Activated CD4-positive, alpha-beta T cell treated with anti-CD3 and anti-CD28 coated beads, Interleukin-10, Interleukin-2, amounts not matched to agents 100 ng/mL and 50 ng/mL, durations not matched to agents 16 hours and 8 hours (primary cell): ENCODE data around the gene LPAR1.

Experiments used
- DNase-seq: peaks from one replicate; pipeline ENCODE4 v3.0.0-alpha.2; 2020

Gene LPAR1

GRCh38 chr9:110950041-110950645 is 88.1 kb downstream of the LPAR1 start:
- no peak for DNase-seq

DNA sequence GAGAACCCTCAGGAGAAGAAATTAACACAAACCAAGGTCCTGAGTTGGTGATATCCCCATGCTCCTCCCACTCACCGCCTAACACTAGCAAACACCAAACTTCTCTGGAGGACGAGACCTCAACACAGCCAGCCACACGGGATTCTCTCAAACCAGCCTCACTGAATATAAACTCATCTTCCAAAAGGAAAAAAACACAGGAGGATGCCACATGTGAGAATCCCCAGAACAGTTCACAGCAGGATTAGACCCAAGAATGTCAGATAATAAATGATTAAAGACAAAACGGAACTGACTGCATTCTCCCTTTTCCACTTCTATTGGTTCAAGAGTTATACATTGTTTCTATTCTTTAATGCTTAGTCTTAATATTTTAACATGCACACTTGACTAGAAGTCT is 89.2 kb downstream of the LPAR1 start:
- no peak for DNase-seq

DNA sequence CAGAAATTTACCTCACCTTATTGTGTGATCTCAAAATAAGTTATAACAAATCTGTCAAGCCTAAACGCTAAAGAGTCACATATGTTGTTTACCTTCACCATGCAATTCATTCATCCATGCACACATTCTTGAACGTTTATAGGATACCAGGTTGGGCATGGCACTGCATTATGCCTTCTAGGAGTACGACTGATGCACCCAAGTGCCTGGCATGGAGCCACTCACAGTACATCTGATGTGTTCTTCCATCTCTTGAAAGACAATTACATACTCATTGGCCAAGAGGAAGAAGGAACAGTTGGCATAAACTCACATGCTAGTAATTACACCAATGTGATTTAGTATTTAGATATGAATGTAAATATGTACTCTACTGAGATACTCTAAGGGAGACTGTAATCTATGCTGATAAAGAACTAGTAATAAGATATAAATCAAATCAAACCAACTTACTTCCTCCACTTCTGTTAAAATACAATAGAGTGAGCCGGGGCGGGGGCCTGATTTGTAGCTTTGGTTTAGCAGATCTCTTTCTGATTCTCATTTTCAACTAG is 90.7 kb downstream of the LPAR1 start:
- no peak for DNase-seq

- no peak for DNase-seq
Measured at GRCh38 chr9:110942522-110942921, 95.7 kb downstream of the LPAR1 start.

DNA sequence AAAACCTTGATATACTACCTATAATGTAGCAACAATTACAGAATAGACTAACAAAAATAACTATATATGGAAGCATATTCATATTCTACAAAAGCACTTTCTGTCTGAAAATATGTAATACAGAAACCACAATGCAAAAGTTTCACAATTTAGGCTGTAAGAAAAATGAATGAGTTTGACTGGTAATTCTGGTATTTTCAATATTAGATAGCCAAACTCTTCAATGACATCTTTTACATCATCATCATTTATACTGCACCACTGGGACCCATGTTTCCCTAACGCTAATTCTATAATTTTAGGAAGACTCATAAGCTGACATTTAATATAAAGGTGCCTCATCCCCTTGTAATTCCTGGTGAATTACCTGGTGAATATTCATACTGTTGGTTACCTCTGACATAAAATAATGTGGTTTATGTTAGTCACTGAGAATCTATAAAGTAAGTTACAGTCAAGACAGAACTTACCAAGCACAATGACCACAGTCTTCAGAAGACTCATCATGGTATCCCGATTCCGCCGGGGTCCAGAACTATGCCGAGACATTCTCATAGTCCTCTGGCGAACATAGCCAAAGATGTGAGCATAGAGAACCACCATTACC is 97.2 kb downstream of the LPAR1 start:
- no peak for DNase-seq

DNA sequence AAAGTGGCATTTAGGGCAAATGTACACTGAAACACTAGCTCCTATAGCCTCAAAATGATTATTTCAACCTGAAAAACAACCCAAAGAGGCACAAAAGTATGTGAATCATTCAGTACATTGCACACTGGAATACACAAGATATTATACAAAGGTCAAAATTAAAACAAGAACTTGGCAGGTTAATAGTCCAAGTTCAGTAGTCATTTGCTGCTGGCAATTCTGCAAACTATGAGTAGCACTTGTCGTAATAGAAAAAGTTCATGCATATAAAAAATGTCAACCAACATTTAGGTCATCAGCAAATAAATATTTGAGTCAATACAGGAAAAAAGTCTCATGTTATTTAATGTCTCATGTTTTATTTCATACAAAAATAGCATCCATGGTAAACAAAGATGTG is 98.7 kb downstream of the LPAR1 start:
- no peak for DNase-seq

- no peak for DNase-seq
Measured at GRCh38 chr9:110939047-110939446, 99.2 kb downstream of the LPAR1 start.

- DNase-seq = no peak
Measured at GRCh38 chr9:110938242-110938641, 100.0 kb downstream of the LPAR1 start.

DNA sequence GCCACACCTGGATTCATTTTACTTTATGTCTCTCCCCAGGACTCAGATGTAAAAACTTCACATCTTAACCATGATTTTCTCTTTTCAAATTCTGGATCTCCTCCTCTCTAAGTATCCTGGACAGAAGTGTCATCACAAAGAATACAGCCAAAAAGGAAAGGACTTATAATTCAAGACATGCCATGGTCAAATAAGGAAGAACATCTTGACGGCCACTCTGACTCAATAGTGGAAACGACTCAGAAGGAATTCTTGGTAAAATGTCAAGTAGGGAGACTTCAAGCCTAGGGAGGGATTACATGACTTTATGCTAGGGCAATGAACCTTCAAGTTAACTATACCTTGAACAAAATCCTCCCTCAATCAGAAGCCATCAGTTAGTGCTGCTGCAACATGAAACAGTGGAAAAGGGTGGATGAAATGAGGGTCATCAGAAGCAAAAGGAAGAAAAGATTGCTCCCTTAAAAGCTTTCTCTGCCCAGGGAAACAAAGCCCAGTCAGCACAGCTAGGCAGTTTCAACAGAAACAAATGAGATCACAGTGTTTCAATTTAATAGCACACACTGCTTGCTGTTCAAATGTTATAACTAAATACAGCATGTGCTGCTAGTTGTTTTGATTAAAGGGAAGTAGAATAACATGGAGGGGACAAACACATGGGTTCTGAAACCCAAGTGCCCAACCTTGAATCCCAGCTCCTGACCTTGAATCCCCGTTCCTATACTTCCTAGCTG is 101.4 kb downstream of the LPAR1 start:
- DNase-seq = no peak

DNA sequence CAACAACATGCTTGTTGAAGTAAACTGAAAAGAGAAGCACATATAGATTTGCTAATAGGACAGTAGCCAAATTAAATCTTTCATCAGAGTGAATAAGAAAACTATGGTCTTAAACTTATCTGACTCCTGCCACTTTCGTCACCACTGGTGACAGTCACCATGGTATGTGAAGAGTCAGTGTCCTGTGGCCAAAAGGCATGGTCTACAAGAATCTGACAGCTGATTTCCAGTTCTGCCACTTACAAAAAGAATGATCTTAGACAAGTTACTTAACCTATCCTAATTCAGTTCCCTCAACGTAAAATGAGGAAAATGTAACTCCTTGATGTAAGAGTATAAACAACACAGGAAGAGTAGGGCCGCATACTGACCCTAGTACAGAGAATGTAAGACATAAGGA is 102.0 kb downstream of the LPAR1 start:
- no peak for DNase-seq

- no peak for DNase-seq
Measured at GRCh38 chr9:110935829-110936228, 102.4 kb downstream of the LPAR1 start.

- DNase-seq = no peak
Measured at GRCh38 chr9:110933350-110934001, 104.8 kb downstream of the LPAR1 start.

- no peak for DNase-seq
Measured at GRCh38 chr9:110932863-110933262, 105.4 kb downstream of the LPAR1 start.

DNA sequence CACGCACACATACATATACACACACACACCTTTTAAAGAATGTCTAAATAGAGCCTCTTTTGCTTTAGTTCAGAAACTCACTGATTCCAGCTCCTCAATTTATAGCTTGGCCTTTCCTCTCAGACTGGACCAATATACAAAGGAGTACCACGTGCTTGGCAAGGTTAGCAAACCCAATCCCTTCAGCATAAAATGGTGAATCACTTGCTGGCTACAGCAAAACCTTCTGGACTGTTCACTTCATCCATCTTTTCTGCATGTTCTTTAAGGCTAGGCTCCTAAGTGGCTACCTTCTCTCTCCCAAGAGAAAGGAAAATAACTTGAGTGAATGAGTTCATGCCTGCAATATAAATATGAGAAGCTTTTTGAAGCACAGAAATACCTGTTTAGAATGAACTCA is 109.7 kb downstream of the LPAR1 start:
- no peak for DNase-seq

- DNase-seq = no peak
Measured at GRCh38 chr9:110926828-110927487, 111.3 kb downstream of the LPAR1 start.

- DNase-seq = no peak
Measured at GRCh38 chr9:110923601-110924000, 114.7 kb downstream of the LPAR1 start.

- DNase-seq = no peak
Measured at GRCh38 chr9:110922145-110922544, 116.1 kb downstream of the LPAR1 start.

- no peak for DNase-seq
Measured at GRCh38 chr9:110921705-110922104, 116.6 kb downstream of the LPAR1 start.

- no peak for DNase-seq
Measured at GRCh38 chr9:110919609-110920008, 118.7 kb downstream of the LPAR1 start.

- no peak for DNase-seq
Measured at GRCh38 chr9:110919050-110919435, 119.2 kb downstream of the LPAR1 start.

GRCh38 chr9:110918316-110919049 is 119.8 kb downstream of the LPAR1 start:
- no peak for DNase-seq

DNA sequence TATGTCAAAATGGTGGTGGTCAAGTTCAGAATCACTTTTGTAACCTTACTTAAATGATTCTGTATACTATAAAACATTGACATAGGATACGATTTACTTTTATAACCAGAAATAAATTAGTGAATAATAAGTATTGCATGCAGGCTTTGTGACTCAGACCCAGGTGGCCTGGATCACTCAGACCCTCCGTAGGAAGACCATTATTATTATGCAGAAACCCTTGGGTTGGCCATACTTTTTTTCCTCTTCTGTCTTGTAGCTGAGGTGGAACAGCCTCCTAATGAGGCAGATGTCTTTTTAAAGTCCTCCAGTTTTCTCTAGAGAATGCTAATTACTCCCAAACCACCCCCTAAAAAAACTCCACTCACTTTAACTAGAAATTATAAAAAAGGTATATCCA is 121.9 kb downstream of the LPAR1 start:
- DNase-seq = no peak
